Activated CD4-positive, alpha-beta T cell treated with anti-CD3 and anti-CD28 coated beads, Interleukin-2, Interleukin-6, amounts not matched to agents 100 ng/mL and 50 ng/mL, durations not matched to agents 16 hours and 8 hours (primary cell): ENCODE data around the gene EIF4A3.

Source experiments
- DNase-seq: peaks from one replicate; pipeline ENCODE4 v3.0.0-alpha.2; 2020

EIF4A3 gene

DNA sequence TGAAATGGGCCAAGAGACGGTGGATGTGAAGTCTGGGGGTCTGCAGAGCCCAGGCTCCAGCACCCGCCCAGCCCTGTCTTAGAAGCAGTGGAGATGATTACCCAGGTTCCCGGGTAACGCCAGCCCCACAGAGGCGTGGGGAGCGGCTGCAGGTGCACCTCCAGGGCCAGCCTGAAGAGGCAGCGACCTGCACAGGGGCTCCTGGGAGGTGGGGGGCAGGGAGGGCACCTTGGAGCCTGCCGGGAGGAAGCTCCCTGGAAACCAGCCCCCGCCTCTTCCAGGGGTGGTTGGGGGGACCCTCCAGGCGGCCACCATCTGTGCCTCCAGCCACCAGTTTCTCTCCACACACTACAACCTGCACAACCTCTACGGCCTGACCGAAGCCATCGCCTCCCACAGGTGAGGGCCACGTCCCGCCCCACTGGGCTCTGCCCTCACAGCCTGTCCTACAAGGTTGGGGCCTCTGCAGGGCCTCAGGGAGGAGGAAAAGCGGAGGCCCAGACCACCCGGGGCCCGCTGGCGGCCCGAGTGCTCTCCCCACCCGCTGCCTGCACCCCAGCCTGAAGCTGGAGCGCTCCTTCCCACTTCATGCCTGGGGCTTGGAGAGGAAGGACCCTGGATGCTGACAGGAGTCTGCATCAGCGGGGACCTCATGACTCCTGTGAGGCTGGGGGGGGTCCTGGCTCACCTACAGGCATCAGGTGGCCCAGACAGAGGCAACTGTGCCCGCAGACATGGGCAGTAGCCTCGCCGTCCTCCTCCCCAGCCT, 35.0 kb downstream of the EIF4A3 start:
- DNase-seq: no peak

DNA sequence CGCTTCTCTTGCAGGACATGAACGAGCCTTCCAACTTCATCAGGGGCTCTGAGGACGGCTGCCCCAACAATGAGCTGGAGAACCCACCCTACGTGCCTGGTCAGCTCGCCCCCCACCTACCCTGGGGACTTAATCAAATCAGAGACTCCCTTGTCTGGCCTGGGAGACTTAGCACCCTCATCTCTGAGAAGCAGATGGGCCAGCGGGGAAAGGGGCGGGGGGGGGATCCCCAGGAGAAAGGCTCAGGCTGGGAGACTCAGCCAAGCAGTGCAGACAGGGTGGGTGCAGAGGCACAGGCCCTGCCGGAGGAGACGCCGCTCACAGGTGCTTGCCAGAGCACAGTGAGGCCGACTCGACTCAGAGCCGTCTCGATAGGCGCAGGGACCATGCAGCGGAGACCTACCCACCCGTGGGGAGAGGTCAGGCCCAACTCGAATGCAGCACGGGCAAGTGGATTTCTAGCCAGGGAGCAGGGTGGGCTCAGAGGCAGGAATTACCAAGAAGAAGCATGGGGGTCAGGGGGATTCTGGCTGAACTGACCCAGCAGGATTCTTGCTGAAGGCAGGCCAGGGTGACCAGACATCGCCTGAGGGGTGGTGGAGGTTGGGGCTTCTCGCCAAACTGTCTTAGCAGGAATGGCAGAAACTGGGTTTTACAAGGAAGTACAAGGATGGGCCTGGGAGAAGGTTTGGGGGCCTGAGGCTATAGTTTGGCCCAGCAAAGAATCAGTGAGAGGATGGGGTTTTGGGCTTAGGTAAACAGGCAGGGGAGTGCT, 35.8 kb downstream of the EIF4A3 start:
- no peak for DNase-seq

DNA sequence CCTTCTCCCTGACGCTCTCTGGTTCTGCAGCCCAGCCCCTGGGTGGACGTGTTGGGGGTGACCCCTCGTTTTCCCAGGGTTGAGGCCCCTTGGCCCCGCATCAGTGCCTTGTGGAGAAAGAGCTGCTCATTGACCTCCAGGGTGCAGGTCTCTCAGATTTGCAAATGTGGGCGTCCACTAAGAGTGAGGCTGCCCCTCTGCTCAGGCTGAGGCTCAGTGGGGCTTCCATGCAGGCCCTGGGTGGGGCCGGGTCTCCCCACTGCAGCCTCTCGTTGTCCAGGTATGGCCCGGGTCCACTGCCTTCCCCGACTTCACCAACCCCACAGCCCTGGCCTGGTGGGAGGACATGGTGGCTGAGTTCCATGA, 36.5 kb downstream of the EIF4A3 start:
- DNase-seq: no peak

DNA sequence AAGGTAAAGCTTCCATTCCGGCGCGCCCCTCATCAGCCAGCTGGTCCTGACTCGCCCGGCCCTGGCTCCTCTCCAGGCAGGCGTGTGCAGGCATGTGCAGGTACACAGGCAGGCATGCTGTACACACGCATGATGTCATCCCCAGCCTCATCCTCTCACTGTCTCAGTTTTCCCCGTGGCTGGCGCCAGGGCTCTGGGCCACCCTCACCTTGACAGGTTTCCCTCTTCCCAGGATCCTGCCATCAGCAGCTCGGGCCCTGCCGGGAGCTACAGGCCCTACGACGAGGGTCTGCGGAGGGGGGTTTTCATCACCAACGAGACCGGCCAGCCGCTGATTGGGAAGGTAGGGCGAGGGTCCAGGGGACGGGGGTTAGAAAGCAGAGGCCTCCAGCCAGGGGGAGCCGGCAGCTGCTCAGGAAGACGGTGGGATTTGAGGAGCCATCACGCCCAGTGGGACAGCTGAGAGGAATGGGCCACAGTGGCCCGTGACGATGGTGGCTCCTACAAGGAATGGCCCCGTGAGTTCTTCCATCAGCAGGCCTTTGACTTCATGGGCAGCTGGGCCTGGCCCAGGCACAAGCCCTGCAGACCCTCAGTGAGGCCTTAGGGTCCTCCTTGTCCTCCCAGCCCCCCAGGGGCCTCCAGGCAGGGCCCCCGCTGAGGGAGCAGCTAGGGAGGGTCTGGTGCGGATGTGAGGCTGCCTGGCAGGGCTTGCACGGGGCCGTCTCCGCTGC, 37.0 kb downstream of the EIF4A3 start:
- DNase-seq: no peak

DNA sequence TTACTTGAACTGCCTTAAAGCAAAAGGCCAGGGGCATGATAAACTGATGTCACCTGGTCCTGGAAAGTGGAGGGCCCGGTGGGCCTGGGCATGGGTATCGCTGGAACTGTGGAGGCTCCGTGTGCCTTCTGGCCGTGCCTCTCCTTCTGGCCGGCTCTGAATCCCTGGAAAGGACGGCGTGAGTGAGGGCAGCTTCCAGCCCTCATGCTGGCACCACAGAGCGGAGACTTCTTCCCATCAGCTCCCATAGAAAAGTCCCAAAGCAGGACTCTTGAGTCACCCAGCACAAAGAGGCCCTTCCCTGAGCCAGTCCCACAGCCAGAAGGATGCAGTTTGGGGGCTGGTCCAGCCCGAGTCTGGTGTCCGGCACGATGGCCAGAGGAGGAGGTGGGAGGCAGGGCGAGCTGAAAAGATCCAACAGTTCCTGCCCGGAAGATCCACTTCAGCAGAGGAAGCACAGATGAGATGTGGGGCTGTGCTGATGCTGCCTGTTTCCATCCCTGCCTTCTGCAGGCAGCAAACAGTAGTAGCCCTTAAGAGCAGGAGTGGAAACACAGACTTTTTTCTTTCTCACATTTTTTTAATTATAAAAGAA, 37.8 kb downstream of the EIF4A3 start:
- no peak for DNase-seq

DNA sequence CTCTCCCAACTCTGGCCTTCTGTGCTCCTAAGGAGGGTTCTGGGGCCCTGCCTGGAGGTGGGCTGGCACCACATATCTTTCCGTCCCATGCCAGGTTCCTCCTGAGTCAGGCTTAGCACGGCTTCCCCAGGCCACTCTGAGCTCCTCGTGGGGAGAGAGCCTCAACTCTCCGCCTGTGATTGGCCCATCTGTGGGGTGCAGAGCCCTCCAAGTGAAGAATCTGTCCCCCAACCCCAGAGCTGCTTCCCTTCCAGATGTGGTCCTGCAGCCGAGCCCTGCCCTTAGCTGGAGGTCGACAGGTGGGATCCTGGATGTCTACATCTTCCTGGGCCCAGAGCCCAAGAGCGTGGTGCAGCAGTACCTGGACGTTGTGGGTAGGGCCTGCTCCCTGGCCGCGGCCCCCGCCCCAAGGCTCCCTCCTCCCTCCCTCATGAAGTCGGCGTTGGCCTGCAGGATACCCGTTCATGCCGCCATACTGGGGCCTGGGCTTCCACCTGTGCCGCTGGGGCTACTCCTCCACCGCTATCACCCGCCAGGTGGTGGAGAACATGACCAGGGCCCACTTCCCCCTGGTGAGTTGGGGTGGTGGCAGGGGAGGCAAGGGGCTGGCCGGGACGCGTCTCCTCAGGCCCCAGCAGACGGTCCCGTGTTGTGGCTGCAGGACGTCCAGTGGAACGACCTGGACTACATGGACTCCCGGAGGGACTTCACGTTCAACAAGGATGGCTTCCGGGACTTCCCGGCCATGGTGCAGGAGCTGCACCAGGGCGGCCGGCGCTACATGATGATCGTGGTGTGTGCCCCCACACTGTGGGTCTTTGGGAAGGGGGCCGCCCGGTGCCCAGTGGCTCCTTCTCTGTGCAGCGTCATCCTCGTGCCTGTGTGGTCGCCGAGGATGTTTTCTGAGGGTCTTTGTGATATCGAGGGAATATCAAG, 38.6 kb downstream of the EIF4A3 start:
- no peak for DNase-seq

DNA sequence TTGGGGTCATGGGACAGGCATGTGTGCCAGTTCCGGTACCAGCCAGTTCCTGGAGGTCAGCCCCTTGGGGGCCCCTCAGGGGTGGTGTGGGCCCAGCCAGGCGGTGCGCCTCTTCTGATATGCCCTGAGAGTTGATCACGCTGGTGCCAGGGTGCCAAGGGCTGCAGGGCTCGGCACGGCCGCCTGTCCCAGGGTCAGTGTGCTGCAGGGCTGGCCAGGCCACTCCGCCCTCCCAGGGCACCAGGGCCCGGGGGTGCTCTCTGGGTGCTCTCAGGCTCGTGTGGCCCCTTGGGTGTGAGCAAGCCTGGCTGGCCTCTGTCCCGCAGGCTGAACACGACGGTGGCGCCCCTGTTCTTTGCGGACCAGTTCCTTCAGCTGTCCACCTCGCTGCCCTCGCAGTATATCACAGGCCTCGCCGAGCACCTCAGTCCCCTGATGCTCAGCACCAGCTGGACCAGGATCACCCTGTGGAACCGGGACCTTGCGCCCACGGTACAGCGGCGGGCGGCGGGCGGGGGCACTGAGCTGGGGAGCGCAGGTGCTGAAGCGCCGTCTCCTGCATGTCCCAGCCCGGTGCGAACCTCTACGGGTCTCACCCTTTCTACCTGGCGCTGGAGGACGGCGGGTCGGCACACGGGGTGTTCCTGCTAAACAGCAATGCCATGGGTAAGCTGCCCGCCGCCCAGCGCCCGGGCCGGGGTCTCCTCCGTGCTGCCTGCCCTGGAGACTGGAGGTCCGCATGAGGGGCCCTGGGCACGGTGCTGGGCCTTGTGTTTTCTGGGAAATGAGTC, 39.5 kb downstream of the EIF4A3 start:
- no peak for DNase-seq

DNA sequence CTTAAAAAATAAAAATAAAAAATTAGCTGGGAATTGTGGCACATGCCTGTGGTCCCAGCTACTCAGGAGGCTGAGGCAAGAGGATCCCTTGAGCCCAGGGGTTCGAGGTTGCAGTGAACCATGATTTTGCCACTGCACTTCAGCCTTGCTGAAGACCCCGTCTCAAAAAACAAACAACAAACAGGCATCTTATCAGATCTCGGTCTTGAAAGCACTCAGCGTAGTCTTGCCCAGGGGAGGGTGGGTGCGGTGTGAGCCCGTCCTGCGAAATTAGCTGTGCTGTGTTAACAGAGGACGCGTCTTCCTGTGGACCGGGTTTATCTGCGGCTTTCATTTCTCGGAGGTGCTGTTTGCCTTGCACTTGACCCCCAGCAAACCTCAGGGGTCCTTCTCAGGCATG, 40.2 kb downstream of the EIF4A3 start:
- DNase-seq: no peak

DNA sequence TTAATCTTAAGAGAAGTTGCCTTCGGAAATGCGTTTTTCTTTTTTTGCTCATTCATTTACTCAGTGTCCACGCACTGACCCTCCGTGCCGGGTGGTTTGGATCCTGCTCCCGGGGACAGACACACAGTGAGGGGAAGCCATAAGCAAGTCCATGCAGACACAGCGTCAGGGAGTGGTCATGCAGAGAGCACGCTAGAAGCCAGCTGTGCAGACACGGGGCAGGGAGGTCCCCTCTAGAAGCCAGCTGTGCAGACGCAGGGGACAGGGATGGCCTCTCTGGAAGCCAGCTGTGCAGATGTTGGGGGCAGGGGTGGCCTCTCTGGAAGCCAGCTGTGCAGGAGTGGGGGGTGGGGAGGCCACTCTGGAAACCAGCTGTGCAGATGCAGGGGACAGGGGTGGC, 40.8 kb downstream of the EIF4A3 start:
- no peak for DNase-seq

DNA sequence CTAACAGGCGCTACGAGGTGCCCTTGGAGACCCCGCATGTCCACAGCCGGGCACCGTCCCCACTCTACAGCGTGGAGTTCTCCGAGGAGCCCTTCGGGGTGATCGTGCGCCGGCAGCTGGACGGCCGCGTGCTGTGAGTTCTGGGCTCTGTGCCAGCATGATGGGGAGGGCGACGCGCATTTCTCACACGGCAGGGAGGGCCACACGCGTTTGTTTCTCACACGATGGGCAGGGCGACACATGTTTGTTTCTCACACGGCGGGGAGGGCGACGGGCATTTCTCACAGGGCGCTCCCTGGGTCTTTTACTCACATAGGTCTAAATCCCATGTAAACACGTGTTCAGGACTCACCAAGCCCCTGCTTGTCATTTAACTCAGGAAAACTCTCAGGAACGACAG, 41.2 kb downstream of the EIF4A3 start:
- no peak for DNase-seq

DNA sequence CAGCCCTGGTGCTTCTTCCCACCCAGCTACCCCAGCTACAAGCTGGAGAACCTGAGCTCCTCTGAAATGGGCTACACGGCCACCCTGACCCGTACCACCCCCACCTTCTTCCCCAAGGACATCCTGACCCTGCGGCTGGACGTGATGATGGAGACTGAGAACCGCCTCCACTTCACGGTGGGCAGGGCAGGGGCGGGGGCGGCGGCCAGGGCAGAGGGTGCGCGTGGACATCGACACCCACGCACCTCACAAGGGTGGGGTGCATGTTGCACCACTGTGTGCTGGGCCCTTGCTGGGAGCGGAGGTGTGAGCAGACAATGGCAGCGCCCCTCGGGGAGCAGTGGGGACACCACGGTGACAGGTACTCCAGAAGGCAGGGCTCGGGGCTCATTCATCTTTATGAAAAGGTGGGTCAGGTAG, 42.0 kb downstream of the EIF4A3 start:
- DNase-seq: no peak

DNA sequence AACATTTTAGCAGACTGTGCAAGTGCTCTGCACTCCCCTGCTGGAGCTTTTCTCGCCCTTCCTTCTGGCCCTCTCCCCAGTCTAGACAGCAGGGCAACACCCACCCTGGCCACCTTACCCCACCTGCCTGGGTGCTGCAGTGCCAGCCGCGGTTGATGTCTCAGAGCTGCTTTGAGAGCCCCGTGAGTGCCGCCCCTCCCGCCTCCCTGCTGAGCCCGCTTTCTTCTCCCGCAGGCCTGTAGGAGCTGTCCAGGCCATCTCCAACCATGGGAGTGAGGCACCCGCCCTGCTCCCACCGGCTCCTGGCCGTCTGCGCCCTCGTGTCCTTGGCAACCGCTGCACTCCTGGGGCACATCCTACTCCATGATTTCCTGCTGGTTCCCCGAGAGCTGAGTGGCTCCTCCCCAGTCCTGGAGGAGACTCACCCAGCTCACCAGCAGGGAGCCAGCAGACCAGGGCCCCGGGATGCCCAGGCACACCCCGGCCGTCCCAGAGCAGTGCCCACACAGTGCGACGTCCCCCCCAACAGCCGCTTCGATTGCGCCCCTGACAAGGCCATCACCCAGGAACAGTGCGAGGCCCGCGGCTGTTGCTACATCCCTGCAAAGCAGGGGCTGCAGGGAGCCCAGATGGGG, 42.5 kb downstream of the EIF4A3 start:
- DNase-seq: no peak

DNA sequence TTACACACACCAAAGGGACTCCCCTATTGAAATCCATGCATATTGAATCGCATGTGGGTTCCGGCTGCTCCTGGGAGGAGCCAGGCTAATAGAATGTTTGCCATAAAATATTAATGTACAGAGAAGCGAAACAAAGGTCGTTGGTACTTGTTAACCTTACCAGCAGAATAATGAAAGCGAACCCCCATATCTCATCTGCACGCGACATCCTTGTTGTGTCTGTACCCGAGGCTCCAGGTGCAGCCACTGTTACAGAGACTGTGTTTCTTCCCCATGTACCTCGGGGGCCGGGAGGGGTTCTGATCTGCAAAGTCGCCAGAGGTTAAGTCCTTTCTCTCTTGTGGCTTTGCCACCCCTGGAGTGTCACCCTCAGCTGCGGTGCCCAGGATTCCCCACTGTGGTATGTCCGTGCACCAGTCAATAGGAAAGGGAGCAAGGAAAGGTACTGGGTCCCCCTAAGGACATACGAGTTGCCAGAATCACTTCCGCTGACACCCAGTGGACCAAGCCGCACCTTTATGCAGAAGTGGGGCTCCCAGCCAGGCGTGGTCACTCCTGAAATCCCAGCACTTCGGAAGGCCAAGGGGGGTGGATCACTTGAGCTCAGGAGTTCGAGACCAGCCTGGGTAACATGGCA, 43.4 kb downstream of the EIF4A3 start:
- DNase-seq: no peak

DNA sequence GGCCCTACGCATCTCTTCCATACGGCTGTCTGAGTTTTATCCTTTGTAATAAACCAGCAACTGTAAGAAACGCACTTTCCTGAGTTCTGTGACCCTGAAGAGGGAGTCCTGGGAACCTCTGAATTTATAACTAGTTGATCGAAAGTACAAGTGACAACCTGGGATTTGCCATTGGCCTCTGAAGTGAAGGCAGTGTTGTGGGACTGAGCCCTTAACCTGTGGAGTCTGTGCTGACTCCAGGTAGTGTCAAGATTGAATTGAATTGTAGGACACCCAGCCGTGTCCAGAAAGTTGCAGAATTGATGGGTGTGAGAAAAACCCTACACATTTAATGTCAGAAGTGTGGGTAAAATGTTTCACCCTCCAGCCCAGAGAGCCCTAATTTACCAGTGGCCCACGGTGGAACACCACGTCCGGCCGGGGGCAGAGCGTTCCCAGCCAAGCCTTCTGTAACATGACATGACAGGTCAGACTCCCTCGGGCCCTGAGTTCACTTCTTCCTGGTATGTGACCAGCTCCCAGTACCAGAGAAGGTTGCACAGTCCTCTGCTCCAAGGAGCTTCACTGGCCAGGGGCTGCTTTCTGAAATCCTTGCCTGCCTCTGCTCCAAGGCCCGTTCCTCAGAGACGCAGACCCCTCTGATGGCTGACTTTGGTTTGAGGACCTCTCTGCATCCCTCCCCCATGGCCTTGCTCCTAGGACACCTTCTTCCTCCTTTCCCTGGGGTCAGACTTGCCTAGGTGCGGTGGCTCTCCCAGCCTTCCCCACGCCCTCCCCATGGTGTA, 44.1 kb downstream of the EIF4A3 start:
- DNase-seq: no peak

DNA sequence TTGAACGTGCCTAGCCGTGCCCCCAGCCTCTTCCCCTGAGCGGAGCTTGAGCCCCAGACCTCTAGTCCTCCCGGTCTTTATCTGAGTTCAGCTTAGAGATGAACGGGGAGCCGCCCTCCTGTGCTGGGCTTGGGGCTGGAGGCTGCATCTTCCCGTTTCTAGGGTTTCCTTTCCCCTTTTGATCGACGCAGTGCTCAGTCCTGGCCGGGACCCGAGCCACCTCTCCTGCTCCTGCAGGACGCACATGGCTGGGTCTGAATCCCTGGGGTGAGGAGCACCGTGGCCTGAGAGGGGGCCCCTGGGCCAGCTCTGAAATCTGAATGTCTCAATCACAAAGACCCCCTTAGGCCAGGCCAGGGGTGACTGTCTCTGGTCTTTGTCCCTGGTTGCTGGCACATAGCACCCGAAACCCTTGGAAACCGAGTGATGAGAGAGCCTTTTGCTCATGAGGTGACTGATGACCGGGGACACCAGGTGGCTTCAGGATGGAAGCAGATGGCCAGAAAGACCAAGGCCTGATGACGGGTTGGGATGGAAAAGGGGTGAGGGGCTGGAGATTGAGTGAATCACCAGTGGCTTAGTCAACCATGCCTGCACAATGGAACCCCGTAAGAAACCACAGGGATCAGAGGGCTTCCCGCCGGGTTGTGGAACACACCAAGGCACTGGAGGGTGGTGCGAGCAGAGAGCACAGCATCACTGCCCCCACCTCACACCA, 44.8 kb downstream of the EIF4A3 start:
- peak; percentile 8 for DNase-seq

DNA sequence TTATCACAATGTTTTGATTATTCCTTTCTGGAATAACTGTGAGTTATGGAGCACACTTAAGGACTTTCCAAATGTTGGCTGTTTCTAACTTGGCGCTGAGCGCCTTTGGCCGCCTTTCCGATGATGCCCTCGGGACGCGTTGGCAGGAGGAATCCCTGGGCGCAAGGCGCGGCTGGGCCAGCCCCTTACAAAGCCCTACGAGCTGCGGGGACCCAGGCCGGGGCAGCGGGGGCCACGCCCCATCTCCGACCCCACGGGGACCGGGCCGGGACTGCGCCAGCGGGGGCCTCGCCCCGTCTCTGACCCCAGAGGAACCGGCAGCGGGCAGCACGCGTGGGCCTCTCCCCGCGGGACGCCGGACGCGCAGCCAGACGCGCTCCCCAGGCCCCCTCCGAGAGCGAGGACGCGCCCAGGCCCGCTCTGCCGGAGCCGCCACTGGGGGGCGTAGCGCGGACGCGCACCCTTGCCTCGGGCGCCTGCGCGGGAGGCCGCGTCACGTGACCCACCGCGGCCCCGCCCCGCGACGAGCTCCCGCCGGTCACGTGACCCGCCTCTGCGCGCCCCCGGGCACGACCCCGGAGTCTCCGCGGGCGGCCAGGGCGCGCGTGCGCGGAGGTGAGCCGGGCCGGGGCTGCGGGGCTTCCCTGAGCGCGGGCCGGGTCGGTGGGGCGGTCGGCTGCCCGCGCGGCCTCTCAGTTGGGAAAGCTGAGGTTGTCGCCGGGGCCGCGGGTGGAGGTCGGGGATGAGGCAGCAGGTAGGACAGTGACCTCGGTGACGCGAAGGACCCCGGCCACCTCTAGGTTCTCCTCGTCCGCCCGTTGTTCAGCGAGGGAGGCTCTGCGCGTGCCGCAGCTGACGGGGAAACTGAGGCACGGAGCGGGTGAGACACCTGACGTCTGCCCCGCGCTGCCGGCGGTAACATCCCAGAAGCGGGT, 45.6 kb downstream of the EIF4A3 start, which contains the start of gene GAA:
Gene GAA, plus strand, starts transcription at position 571 of the 935 bp plus-strand sequence. CDS start 3,006 bp downstream, outside the sequence.
- peak; percentile 93 for DNase-seq

DNA sequence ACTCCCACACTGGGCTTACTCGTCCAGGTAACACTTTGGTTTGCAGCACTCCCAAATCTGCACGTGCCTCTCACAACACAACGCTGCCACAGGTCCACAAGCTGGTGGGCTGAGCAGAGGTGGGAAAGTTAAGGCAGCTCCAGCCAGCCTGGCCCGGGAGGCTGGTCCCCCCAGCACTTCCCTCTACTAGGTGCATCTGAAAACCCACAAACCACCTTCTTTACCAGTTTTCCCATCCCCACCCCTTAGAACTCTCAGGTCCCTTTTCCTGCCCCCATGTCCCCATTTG, 46.9 kb downstream of the EIF4A3 start:
- no peak for DNase-seq
